T-helper 1 cell treated with Interleukin-12 subunit alpha and Interleukin-12 subunit beta and Interleukin-4 antibody, amounts not matched to agents 30 μg/mL and 1 μg/mL, for 36 hours (primary cell): ENCODE measurements around the gene FAM136A.
A peak's percentile ranks its signal among the peaks of the same experiment; 100 is the strongest.

Source experiments
- H3K27ac Mint-ChIP-seq: one replicate; pipeline ENCODE4 v1.8.0; 2021; ENCODE audit warnings: mild to moderate bottlenecking, mixed read lengths
- H3K27me3 Mint-ChIP-seq: one replicate; pipeline ENCODE4 v1.8.0; 2021; ENCODE audit warnings: low read depth, mixed read lengths
- H3K36me3 Mint-ChIP-seq: one replicate; pipeline ENCODE4 v1.8.0; 2021; ENCODE audit warnings: low read depth, mixed read lengths
- H3K4me1 Mint-ChIP-seq: one replicate; pipeline ENCODE4 v1.8.0; 2021; ENCODE audit warnings: low read depth, mixed read lengths
- H3K4me3 Mint-ChIP-seq: one replicate; pipeline ENCODE4 v1.8.0; 2021; ENCODE audit warnings: mild to moderate bottlenecking, moderate library complexity, mixed read lengths
- H3K9me3 Mint-ChIP-seq: one replicate; pipeline ENCODE4 v1.8.0; 2021; ENCODE audit warnings: mixed read lengths

Gene FAM136A

GRCh38 chr2:70301344-70302194, at the start of gene FAM136A:
Gene FAM136A (minus strand): TSS chr2:70302067. CDS start chr2:70302011, 56 bp downstream.
- Mint-ChIP-seq H3K36me3 (peaks cover 29% of the 10 kb centered on the region), H3K9me3 (no peaks in the 10 kb centered on the region), H3K27ac (peak within 1 kb of the TSS; percentile 89), H3K4me3 (peak within 1 kb of the TSS; percentile 90), H3K4me1 (peaks cover 38% of the 10 kb centered on the region), H3K27me3 (no peaks in the 10 kb centered on the region)

DNA sequence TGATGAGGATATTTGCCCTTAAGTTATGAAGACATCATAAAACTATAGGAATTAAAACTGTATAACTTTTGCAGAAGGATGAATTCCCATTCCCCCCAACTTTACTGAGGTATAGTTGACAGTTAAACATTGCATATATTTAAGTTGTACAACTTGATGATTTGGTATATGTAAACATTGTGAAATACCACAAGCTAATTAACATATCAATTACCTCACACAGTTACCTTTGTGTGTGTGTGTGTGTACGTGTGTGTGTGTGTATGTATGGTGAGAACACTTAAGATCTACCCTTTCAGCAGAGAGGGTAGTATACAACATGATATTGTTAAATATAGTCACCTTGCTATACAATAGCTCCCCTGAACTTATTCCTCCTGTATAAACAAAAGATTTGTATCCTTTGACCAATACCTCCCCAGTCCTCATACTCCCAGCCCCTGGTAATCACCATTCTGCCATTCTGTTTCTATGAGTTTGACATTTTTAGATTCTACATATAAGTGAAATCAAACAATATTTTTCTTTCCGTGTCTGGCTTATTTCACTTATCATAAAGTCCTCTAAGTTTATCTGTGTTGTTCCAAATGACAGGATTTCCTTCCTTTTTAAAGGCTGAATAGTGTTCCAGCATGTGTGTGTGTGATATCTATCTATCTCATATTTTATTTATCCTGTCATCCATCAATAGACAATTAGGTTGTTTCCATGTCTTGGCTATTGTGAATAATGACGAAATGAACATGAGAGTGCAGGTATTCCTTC, 48.2 kb upstream of the FAM136A start:
- no peaks in the 10 kb centered on the region for H3K4me1 Mint-ChIP-seq
- no peaks in the 10 kb centered on the region for H3K9me3 Mint-ChIP-seq
- no peak overlapping the region for H3K27ac Mint-ChIP-seq
- peaks cover 34% of the 10 kb centered on the region for H3K27me3 Mint-ChIP-seq
- H3K4me3 Mint-ChIP-seq = no peak overlapping the region
- H3K36me3 Mint-ChIP-seq = no peaks in the 10 kb centered on the region

GRCh38 chr2:70347831-70348230, 46.0 kb upstream of the FAM136A start:
- no peak overlapping the region for H3K4me3 Mint-ChIP-seq
- H3K27ac Mint-ChIP-seq = peak overlapping the region; percentile 28
- H3K36me3 Mint-ChIP-seq = no peaks in the 10 kb centered on the region
- H3K4me1 Mint-ChIP-seq = no peaks in the 10 kb centered on the region
- H3K9me3 Mint-ChIP-seq = no peaks in the 10 kb centered on the region
- H3K27me3 Mint-ChIP-seq = peaks cover 48% of the 10 kb centered on the region

DNA sequence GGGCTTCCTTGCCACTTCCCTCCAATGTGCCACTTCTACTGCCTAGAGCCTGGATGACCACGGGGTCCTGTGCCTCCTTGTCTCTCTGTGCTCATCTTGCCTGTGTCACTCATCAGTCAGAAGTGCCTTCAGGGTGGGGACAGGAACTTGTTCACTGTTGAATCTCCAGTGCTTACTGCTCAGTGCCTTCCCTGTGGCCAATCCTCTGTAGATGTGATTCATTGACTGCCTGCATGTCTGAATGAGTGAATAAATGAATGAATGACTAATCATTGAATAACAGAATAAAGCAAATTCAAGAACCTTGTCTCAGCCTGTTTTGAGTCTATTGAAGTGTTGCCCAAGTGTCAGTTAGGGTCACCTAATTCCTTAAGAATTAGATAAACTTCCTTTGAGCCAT, 42.3 kb upstream of the FAM136A start:
- Mint-ChIP-seq H3K9me3 (no peaks in the 10 kb centered on the region), H3K27me3 (peaks cover 50% of the 10 kb centered on the region), H3K4me1 (no peaks in the 10 kb centered on the region), H3K36me3 (no peaks in the 10 kb centered on the region), H3K4me3 (no peak overlapping the region), H3K27ac (no peak overlapping the region)

DNA sequence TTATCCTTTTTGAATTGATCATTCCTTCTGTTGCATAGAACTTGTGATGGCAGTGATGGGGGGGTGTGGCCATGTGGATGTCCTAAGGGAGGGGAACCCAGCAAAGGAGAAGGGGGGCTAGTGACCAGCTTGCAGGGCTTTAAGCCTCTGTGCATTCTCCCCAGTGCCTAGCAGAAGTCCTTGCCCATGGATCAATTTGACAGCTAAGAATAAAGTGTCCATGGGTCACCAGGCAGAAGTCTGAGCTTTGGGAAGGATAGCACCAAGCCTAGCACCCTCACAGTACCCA, 39.6 kb upstream of the FAM136A start:
- H3K9me3 Mint-ChIP-seq = no peaks in the 10 kb centered on the region
- peaks cover 30% of the 10 kb centered on the region for H3K27me3 Mint-ChIP-seq
- no peak overlapping the region for H3K27ac Mint-ChIP-seq
- no peaks in the 10 kb centered on the region for H3K4me1 Mint-ChIP-seq
- no peaks in the 10 kb centered on the region for H3K36me3 Mint-ChIP-seq
- H3K4me3 Mint-ChIP-seq = no peak overlapping the region

- no peaks in the 10 kb centered on the region for H3K36me3 Mint-ChIP-seq
- no peak overlapping the region for H3K27ac Mint-ChIP-seq
- H3K4me3 Mint-ChIP-seq = no peak overlapping the region
- H3K9me3 Mint-ChIP-seq = no peaks in the 10 kb centered on the region
- peaks cover 30% of the 10 kb centered on the region for H3K27me3 Mint-ChIP-seq
- H3K4me1 Mint-ChIP-seq = no peaks in the 10 kb centered on the region
These were observed 39.1 kb upstream of the FAM136A start for GRCh38 chr2:70340761-70341476.

DNA sequence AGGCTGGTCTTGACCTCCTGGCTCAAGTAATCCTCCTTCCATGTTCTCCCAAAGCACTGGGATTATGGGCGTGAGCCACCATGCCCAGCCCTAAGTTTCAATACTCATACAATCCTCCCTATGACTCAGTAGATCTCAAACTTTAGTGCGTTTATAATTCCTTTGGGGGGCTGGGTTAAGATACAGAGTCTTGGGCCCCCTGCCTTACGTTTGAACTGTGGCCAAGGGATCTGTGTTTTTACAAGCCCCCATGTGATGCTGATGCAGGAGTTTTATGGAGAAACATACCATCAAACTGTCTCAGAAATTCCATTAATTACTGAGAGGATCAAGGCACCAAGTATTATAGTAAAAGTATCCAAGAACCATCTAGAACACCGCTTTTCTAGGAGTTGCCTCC, 38.2 kb upstream of the FAM136A start:
- H3K36me3 Mint-ChIP-seq = no peaks in the 10 kb centered on the region
- no peak overlapping the region for H3K4me3 Mint-ChIP-seq
- peaks cover 30% of the 10 kb centered on the region for H3K27me3 Mint-ChIP-seq

GRCh38 chr2:70336552-70336951, 34.7 kb upstream of the FAM136A start:
- H3K9me3 Mint-ChIP-seq = no peaks in the 10 kb centered on the region
- H3K36me3 Mint-ChIP-seq = no peaks in the 10 kb centered on the region
- H3K27me3 Mint-ChIP-seq = peaks cover 13% of the 10 kb centered on the region
- H3K27ac Mint-ChIP-seq = no peak overlapping the region
- H3K4me1 Mint-ChIP-seq = no peaks in the 10 kb centered on the region
- H3K4me3 Mint-ChIP-seq = no peak overlapping the region

More for the DNA sequence above, 38.2 kb upstream of the FAM136A start:
- Mint-ChIP-seq H3K4me1 (no peaks in the 10 kb centered on the region), H3K27ac (no peak overlapping the region), H3K9me3 (no peaks in the 10 kb centered on the region)

- H3K27me3 Mint-ChIP-seq = peaks cover 8% of the 10 kb centered on the region
- no peaks in the 10 kb centered on the region for H3K36me3 Mint-ChIP-seq
- H3K4me3 Mint-ChIP-seq = no peak overlapping the region
- H3K9me3 Mint-ChIP-seq = no peaks in the 10 kb centered on the region
- H3K4me1 Mint-ChIP-seq = no peaks in the 10 kb centered on the region
- H3K27ac Mint-ChIP-seq = no peak overlapping the region
These were observed 29.1 kb upstream of the FAM136A start for GRCh38 chr2:70331012-70331411.

- Mint-ChIP-seq H3K36me3 (no peaks in the 10 kb centered on the region), H3K4me1 (no peaks in the 10 kb centered on the region), H3K27ac (no peak overlapping the region), H3K9me3 (no peaks in the 10 kb centered on the region), H3K4me3 (no peak overlapping the region), H3K27me3 (peaks cover 8% of the 10 kb centered on the region)
These were observed 28.6 kb upstream of the FAM136A start for GRCh38 chr2:70330476-70330875.

DNA sequence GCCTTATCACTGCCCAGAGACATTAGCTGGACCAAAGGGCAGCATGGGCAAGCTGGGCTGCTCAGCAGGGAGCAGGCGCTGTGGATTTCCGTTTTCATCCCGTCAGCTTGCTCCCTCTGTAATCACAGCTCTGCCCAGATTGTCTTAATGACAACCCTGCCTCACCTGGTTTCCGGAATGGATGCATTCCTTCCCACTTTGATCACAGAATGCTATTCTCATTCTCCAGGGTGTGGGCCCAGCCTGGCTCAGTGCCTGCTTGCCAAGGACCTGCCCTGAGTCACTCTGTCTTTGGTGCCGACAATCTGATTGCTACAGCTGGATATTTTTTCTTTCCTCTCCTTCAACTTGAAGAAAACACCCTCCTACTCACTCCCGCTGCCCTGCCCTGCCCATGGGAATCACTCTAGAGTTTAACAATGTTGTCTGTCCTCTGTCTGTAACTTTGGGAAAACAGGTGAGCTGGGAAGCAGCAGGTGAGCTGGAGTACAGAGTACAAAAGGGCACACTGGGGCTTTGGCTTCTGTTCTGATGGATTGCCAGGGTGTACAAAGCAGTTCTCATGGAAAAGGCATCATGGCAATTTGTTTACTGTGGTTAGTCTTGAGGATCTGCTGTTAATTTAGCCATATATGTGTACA, 27.2 kb upstream of the FAM136A start:
- Mint-ChIP-seq H3K4me1 (no peaks in the 10 kb centered on the region), H3K27me3 (peaks cover 8% of the 10 kb centered on the region), H3K9me3 (no peaks in the 10 kb centered on the region), H3K27ac (no peak overlapping the region), H3K4me3 (no peak overlapping the region), H3K36me3 (no peaks in the 10 kb centered on the region)

DNA sequence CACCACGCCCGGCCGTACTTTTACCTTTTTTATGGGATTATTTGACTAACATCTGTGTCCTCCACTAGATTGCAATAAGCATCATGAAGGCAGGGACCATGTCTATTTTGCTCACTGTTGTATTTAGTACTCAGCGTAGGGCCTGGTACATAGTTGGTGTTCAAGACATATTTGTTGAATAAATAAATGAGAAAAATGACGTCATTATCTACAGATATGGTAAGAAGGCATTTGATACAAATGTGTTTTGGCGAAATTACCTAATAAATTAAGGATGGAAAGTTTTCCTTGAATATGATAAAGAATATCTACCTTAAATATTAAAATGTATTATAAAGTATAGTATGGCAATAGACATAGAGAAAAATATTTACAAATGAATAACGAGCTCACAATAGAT, 24.0 kb upstream of the FAM136A start:
- Mint-ChIP-seq H3K9me3 (no peaks in the 10 kb centered on the region), H3K4me1 (no peaks in the 10 kb centered on the region), H3K4me3 (no peak overlapping the region), H3K27ac (no peak overlapping the region), H3K27me3 (peaks cover 13% of the 10 kb centered on the region), H3K36me3 (no peaks in the 10 kb centered on the region)

- no peaks in the 10 kb centered on the region for H3K36me3 Mint-ChIP-seq
- no peaks in the 10 kb centered on the region for H3K4me1 Mint-ChIP-seq
- no peak overlapping the region for H3K4me3 Mint-ChIP-seq
- no peaks in the 10 kb centered on the region for H3K9me3 Mint-ChIP-seq
- H3K27ac Mint-ChIP-seq = no peak overlapping the region
- peaks cover 22% of the 10 kb centered on the region for H3K27me3 Mint-ChIP-seq
These were observed 20.7 kb upstream of the FAM136A start for GRCh38 chr2:70322518-70322917.

- Mint-ChIP-seq H3K4me3 (no peak overlapping the region), H3K36me3 (no peaks in the 10 kb centered on the region), H3K4me1 (no peaks in the 10 kb centered on the region), H3K27me3 (peaks cover 26% of the 10 kb centered on the region), H3K27ac (no peak overlapping the region), H3K9me3 (no peaks in the 10 kb centered on the region)
These were observed 19.5 kb upstream of the FAM136A start for GRCh38 chr2:70321370-70321769.
